Subcutaneous adipose tissue (tissue), 4 donors: Measurements from ENCODE around the gene LENG8. TPM values are rescaled to one million over a fixed set of nuclear protein-coding genes. Genes with fewer than 3 reads are reported as not detected.

Experiments
- small RNA-seq: library from RNA; depleted of rRNA; stranded (forward); fragments of <200 nt; gene quantifications from one replicate; pipeline ENCODE3, GENCODE V24; 2016
- total RNA-seq, 4 donors: library from RNA; depleted of rRNA; stranded (reverse); fragments of >200 nt; gene quantifications; one replicate each; pipeline ENCODE4 v1.1.0, GENCODE V29; 2016
- TF ChIP-seq, protein P1 (sequence below): fragments of 450-650 bp; IDR thresholded peaks from one replicate; pipeline ENCODE4 v1.5.1; 2016; ENCODE audit warnings: low read depth, mild to moderate bottlenecking, control low read depth, antibody characterized with exemption, moderate library complexity

LENG8 gene
- total RNA-seq, 4 donors from 2014 or later = 55.1 to 233 (median 69.4) TPM

DNA sequence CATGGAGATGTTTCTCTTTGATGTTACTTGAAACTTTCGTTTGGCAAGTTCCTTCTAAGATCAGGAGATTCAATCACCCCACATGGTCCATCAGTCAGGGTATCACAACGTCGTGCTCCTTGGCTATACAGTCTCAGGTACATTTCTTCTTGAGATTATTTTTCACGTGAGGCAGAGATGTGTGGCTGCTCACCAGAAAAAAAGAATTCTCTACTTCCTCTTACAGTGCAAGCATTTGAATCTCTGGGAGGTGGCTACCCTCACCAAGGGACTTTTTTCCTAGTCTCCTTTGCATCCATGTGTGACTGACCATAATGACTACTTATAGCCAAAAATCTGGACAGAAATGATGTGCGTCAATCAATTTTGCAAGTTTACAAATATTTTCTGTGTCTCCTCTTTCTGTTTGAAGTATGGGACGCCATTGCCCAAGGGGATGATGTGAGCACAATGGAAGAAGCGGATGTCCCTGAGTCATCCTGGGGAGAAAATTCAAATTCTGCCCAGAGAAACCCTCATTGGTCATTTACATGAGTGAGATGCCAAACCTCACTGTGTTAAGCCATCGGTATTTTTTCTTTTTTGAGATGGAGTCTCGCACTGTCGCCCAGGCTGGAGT is 45.1 kb downstream of the LENG8 start:
- TF ChIP-seq, protein P1, sequence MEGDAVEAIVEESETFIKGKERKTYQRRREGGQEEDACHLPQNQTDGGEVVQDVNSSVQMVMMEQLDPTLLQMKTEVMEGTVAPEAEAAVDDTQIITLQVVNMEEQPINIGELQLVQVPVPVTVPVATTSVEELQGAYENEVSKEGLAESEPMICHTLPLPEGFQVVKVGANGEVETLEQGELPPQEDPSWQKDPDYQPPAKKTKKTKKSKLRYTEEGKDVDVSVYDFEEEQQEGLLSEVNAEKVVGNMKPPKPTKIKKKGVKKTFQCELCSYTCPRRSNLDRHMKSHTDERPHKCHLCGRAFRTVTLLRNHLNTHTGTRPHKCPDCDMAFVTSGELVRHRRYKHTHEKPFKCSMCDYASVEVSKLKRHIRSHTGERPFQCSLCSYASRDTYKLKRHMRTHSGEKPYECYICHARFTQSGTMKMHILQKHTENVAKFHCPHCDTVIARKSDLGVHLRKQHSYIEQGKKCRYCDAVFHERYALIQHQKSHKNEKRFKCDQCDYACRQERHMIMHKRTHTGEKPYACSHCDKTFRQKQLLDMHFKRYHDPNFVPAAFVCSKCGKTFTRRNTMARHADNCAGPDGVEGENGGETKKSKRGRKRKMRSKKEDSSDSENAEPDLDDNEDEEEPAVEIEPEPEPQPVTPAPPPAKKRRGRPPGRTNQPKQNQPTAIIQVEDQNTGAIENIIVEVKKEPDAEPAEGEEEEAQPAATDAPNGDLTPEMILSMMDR = no peak

DNA sequence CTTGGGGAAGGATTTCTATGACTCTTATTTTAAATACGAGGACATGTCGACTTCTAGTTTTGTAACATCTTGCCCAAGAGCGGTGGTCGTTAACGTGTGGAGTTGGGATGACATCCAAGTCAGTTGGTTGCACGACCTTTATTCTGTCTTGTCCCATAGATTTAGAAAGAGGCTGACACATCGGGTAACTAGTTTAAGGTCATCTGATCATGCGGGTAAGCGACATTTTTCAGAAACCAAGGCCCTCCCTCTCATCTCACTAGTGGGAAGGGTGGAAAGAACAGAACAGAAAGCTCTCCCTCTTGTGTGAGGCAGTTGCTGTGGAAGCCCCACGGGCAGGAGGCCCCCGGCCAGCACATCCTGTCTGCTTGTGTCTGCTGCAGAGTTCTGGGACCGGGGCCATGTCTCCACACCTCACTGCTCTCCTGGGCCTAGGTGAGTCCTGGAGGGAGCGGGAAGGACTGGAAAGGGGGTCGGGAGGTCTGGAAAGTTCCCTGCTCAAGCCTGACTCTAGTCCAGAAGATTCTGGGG is 53.6 kb downstream of the LENG8 start, which contains the start of gene LAIR2:
Gene LAIR2 (plus strand): TSS at position 314 of the 531 bp plus-strand sequence. CDS start 88 bp downstream, at position 402.
- TF ChIP-seq, protein P1 = no peak

DNA sequence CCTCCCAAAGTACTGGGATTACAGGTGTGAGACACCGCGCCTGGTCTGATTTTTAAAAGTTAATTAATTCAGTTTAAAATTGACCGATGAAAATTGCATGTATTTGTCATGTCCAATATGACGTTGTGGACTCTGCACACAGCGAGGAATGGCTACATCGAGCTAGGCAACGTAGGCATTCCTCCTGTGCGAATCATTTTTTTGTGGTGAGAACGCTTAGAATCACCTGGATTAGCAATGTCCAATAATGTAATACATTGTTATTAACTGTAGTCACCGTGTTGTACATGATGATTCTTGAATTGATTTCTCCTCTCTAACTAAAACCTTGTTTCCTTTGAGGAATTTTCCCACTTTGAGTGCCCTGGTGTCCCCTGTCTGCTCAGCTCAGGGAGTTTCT is 57.1 kb downstream of the LENG8 start:
- TF ChIP-seq, protein P1 = no peak

DNA sequence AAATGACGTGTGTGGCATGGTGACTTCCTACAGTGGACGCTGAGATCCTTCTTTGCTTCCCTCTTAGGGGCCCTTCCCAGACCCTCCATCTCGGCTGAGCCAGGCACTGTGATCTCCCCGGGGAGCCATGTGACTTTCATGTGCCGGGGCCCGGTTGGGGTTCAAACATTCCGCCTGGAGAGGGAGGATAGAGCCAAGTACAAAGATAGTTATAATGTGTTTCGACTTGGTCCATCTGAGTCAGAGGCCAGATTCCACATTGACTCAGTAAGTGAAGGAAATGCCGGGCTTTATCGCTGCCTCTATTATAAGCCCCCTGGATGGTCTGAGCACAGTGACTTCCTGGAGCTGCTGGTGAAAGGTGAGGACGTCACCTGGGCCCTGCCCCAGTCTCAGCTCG is 58.8 kb downstream of the LENG8 start:
- TF ChIP-seq, protein P1 = no peak

Small RNA genes lying within 50 kb of the gene (small RNA-seq; reads per million reads assigned to genes)
- not detected for gene AC245884.3

Other genes with a start within 250 kb of the LENG8 start
- gene RPS9, start 248.3 kb upstream of the LENG8 start, total RNA-seq = 1,000 to 10,000 TPM; 1,278 to 2,474 (median 1,889) TPM
- 100 to 1,000 TPM in 1 of 4 donors, 10 to 100 TPM in 3; 16.0 to 156 (median 43.1) TPM for gene LILRB3, start 226.2 kb upstream of the LENG8 start, total RNA-seq
- gene LILRA6, start 206.4 kb upstream of the LENG8 start, total RNA-seq = 10 to 100 TPM in 1 of 4 donors, 1 to 10 TPM in 3; 2.8 to 18.7 (median 9.1) TPM
- gene LILRB5, start 191.9 kb upstream of the LENG8 start, total RNA-seq = 10 to 100 TPM; 46.2 to 62.3 (median 54.8) TPM
- 10 to 100 TPM in 1 of 4 donors, 1 to 10 TPM in 3; 2.8 to 14.6 (median 7.6) TPM for gene LILRB2, start 168.1 kb upstream of the LENG8 start, total RNA-seq
- 10 to 100 TPM in 1 of 4 donors, 1 to 10 TPM in 3; 3.1 to 23.3 (median 3.4) TPM for gene LILRA5, start 136.0 kb upstream of the LENG8 start, total RNA-seq
- gene LILRA4, start 110.0 kb upstream of the LENG8 start, total RNA-seq = under 1 TPM in 1 of 4 donors, not detected in 3; 0.17 TPM
- gene LAIR1, start 84.3 kb upstream of the LENG8 start, total RNA-seq = 10 to 100 TPM; 25.3 to 93.2 (median 47.6) TPM
- gene TTYH1, start 33.7 kb upstream of the LENG8 start, total RNA-seq = under 1 TPM in 1 of 4 donors, not detected in 3; 0.19 TPM
- 1 to 10 TPM; 4.2 to 9.6 (median 6.7) TPM for gene LENG9, start 14.6 kb downstream of the LENG8 start, total RNA-seq
- gene CDC42EP5, start 24.1 kb downstream of the LENG8 start, total RNA-seq = 10 to 100 TPM in 2 of 4 donors, 1 to 10 TPM in 1, under 1 TPM in 1; 0.98 to 11.6 (median 9.8) TPM
- not detected for gene LAIR2, start 53.6 kb downstream of the LENG8 start, total RNA-seq
- gene LILRA2, start 124.6 kb downstream of the LENG8 start, total RNA-seq = 10 to 100 TPM in 1 of 4 donors, 1 to 10 TPM in 3; 1.9 to 13.4 (median 5.1) TPM
- gene LILRA1, start 144.4 kb downstream of the LENG8 start, total RNA-seq = 1 to 10 TPM in 2 of 4 donors, not detected in 2; 1.1 to 4.8 TPM
- gene LILRB1, start 181.3 kb downstream of the LENG8 start, total RNA-seq = 10 to 100 TPM in 1 of 4 donors, 1 to 10 TPM in 3; 2.4 to 20.7 (median 3.4) TPM
- 10 to 100 TPM in 3 of 4 donors, 1 to 10 TPM in 1; 8.1 to 43.0 (median 11.7) TPM for gene LILRB4, start 213.8 kb downstream of the LENG8 start, total RNA-seq